H1 (cell line): ENCODE results near the gene RAD51B. TPM values are rescaled to one million over a fixed set of nuclear protein-coding genes. Genes with fewer than 3 reads are reported as not detected.

Source experiments
- CHD2 ChIP-seq: IDR thresholded peaks from 2 replicates; pipeline ENCODE4 v1.6.1; 2012; ENCODE audit warnings: low read length, improper control_type of control experiment
- FOSL1 ChIP-seq: IDR thresholded peaks from 2 replicates; pipeline ENCODE4 v1.6.1; 2011; ENCODE audit warnings: mild to moderate bottlenecking, low read depth, low read length, moderate library complexity; ENCODE audit not compliant: insufficient read depth
- HDAC6 ChIP-seq: IDR thresholded peaks from one replicate; pipeline ENCODE4 v1.7.1; 2012; ENCODE audit warnings: low read depth, mild to moderate bottlenecking, inconsistent platforms, low read length, moderate library complexity
- JUND ChIP-seq: IDR thresholded peaks from 2 replicates; pipeline ENCODE4 v1.6.1; 2011; ENCODE audit warnings: mild to moderate bottlenecking, improper control_type of control experiment, low read length
- MAFK ChIP-seq: IDR thresholded peaks from 2 replicates; pipeline ENCODE4 v1.6.1; 2012; ENCODE audit warnings: low read depth, mild to moderate bottlenecking, improper control_type of control experiment, low read length
- POU5F1 ChIP-seq: IDR thresholded peaks from 2 replicates; pipeline ENCODE4 v1.6.1; 2011; ENCODE audit warnings: low read depth, mild to moderate bottlenecking, low read length, moderate library complexity
- TBP ChIP-seq: IDR thresholded peaks from 2 replicates; pipeline ENCODE4 v1.6.1; 2011; ENCODE audit warnings: low read depth, low read length, improper control_type of control experiment
- polyA plus RNA-seq, 7 experiments: library from polyadenylated mRNA; depleted of rRNA in 3 of 7; stranded (reverse) in 5 of 7; unstranded in 2 of 7; fragments of >200 nt in 5 of 7; fragments of 200-250 nt in 2 of 7; gene quantifications; 1 replicate in 5 of 7; 2 replicates in 1 of 7; 4 replicates in 1 of 7; pipeline versions ENCODE4 v1.2.1 to v1.2.3, GENCODE V29; 2011 to 2013; ENCODE audit warnings: missing spikeins in 2 of 7, mixed read lengths in 2 of 7
- total RNA-seq: library from RNA; stranded (reverse); fragmentation: NEBNext Ultra II Directional; extraction: Animal tissue kit (Norgen Biotek cat#: 25700); gene quantifications from 2 replicates; pipeline ENCODE4 v1.2.1, GENCODE V29; 2021
- TF ChIP-seq, protein P1 (sequence below): fragments of 300-600 bp; sonication (generic); IDR thresholded peaks from 2 replicates; pipeline ENCODE4 v1.7.1; 2012; ENCODE audit warnings: low read length, moderate library complexity, mild to moderate bottlenecking, inconsistent platforms; ENCODE audit not compliant: insufficient replicate concordance

RAD51B gene
- total and polyA plus RNA-seq, 2 of the 8 experiments (the other 6 are each of a cell fraction or from before 2014, with no cell fraction given): 3.9 to 14.9 TPM

DNA sequence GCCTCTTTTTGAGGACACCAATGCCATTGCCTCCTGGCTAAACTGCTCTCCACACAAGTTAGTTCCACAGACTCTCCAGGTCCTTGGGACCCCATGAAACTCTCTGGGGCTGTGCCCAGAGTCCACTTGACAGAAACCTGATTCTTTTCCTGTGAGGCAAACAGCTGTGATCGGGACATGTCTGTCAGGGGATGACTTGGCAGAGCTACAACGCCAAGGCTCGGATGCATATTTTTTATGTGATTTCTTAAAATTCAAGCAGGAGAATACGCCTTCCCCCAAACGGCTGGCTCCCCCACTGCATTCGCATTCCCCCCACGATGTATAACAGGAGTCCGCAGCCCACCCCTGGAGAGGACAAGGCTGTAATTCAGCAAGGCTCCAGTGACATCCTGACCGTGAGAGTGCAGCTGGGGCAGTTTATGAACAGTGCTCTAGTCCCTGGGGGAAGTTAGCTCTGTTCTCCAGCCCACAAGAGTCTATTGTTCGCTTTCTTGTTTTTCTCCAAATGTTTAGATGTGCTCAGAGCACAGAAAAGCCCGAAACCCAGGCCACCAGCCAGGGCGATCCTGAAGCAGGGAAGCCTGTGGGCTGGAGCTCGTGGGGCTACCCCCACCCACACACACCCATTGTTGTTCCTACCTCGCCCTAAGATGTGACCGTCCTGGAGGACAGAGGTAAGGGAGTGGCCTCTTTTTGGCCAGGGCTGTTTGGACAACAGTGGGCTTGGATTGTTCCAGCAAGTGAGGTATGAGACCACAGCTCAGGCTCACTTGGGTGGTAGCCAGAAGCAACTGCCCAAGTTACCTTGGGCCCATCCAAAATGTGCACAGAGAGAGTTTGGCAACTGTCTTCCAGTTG is 813.8 kb downstream of the RAD51B start (continued):
- TF ChIP-seq, protein P1, sequence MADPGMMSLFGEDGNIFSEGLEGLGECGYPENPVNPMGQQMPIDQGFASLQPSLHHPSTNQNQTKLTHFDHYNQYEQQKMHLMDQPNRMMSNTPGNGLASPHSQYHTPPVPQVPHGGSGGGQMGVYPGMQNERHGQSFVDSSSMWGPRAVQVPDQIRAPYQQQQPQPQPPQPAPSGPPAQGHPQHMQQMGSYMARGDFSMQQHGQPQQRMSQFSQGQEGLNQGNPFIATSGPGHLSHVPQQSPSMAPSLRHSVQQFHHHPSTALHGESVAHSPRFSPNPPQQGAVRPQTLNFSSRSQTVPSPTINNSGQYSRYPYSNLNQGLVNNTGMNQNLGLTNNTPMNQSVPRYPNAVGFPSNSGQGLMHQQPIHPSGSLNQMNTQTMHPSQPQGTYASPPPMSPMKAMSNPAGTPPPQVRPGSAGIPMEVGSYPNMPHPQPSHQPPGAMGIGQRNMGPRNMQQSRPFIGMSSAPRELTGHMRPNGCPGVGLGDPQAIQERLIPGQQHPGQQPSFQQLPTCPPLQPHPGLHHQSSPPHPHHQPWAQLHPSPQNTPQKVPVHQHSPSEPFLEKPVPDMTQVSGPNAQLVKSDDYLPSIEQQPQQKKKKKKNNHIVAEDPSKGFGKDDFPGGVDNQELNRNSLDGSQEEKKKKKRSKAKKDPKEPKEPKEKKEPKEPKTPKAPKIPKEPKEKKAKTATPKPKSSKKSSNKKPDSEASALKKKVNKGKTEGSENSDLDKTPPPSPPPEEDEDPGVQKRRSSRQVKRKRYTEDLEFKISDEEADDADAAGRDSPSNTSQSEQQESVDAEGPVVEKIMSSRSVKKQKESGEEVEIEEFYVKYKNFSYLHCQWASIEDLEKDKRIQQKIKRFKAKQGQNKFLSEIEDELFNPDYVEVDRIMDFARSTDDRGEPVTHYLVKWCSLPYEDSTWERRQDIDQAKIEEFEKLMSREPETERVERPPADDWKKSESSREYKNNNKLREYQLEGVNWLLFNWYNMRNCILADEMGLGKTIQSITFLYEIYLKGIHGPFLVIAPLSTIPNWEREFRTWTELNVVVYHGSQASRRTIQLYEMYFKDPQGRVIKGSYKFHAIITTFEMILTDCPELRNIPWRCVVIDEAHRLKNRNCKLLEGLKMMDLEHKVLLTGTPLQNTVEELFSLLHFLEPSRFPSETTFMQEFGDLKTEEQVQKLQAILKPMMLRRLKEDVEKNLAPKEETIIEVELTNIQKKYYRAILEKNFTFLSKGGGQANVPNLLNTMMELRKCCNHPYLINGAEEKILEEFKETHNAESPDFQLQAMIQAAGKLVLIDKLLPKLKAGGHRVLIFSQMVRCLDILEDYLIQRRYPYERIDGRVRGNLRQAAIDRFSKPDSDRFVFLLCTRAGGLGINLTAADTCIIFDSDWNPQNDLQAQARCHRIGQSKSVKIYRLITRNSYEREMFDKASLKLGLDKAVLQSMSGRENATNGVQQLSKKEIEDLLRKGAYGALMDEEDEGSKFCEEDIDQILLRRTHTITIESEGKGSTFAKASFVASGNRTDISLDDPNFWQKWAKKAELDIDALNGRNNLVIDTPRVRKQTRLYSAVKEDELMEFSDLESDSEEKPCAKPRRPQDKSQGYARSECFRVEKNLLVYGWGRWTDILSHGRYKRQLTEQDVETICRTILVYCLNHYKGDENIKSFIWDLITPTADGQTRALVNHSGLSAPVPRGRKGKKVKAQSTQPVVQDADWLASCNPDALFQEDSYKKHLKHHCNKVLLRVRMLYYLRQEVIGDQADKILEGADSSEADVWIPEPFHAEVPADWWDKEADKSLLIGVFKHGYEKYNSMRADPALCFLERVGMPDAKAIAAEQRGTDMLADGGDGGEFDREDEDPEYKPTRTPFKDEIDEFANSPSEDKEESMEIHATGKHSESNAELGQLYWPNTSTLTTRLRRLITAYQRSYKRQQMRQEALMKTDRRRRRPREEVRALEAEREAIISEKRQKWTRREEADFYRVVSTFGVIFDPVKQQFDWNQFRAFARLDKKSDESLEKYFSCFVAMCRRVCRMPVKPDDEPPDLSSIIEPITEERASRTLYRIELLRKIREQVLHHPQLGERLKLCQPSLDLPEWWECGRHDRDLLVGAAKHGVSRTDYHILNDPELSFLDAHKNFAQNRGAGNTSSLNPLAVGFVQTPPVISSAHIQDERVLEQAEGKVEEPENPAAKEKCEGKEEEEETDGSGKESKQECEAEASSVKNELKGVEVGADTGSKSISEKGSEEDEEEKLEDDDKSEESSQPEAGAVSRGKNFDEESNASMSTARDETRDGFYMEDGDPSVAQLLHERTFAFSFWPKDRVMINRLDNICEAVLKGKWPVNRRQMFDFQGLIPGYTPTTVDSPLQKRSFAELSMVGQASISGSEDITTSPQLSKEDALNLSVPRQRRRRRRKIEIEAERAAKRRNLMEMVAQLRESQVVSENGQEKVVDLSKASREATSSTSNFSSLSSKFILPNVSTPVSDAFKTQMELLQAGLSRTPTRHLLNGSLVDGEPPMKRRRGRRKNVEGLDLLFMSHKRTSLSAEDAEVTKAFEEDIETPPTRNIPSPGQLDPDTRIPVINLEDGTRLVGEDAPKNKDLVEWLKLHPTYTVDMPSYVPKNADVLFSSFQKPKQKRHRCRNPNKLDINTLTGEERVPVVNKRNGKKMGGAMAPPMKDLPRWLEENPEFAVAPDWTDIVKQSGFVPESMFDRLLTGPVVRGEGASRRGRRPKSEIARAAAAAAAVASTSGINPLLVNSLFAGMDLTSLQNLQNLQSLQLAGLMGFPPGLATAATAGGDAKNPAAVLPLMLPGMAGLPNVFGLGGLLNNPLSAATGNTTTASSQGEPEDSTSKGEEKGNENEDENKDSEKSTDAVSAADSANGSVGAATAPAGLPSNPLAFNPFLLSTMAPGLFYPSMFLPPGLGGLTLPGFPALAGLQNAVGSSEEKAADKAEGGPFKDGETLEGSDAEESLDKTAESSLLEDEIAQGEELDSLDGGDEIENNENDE: no peak
- no peak for TF ChIP-seq TBP
- TF ChIP-seq POU5F1: no peak
- no peak for TF ChIP-seq JUND
- TF ChIP-seq HDAC6: no peak
- no peak for TF ChIP-seq FOSL1
- no peak for TF ChIP-seq CHD2
- no peak for TF ChIP-seq MAFK
